CD4-positive, alpha-beta T cell treated with Interleukin-17A for 4 hours (primary cell): Measurements from ENCODE around the gene RARB.

Experiments used
- DNase-seq: peaks from one replicate; pipeline ENCODE4 v3.0.0-alpha.2; 2020; ENCODE audit warnings: mixed read lengths

The RARB gene

DNA sequence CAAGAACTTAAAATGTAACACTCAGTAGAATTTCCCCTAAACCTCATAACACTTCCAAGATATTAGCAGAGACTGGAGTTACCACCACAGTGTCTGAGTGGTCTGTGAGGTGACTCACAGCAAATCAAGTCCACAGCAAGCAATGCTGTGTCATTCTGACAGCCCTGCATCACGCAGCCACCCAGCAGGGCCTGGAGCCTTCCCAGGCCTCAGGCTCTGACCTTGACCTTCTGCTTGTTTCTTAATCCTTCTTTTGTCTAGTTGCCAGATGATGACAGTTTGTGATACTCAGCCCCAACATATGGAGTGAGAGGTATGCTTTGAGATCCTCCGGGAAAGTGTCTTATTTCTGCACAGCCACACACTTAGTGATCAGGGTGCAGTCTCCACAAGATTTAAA is 154.2 kb downstream of the RARB start:
- no peak for DNase-seq

DNA sequence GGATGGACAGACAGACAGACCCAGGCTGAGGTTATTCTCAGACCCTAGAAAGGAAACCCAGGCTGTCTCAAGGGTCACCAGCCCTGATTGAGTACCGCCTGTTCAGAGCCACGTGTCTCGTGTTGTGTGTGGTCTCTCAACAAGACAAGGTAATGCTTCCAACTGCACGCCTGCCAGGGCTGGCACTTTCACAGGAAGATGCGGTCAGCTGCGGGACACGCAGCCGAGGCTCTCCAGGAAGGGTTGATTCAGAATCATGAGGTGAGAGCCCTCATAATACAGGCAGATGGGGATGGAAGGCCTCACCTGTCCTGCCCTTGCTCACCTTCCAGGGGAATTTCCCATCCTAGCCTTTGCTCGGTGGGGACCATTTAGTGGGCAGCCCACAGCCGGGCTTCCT is 155.3 kb downstream of the RARB start:
- no peak for DNase-seq

DNA sequence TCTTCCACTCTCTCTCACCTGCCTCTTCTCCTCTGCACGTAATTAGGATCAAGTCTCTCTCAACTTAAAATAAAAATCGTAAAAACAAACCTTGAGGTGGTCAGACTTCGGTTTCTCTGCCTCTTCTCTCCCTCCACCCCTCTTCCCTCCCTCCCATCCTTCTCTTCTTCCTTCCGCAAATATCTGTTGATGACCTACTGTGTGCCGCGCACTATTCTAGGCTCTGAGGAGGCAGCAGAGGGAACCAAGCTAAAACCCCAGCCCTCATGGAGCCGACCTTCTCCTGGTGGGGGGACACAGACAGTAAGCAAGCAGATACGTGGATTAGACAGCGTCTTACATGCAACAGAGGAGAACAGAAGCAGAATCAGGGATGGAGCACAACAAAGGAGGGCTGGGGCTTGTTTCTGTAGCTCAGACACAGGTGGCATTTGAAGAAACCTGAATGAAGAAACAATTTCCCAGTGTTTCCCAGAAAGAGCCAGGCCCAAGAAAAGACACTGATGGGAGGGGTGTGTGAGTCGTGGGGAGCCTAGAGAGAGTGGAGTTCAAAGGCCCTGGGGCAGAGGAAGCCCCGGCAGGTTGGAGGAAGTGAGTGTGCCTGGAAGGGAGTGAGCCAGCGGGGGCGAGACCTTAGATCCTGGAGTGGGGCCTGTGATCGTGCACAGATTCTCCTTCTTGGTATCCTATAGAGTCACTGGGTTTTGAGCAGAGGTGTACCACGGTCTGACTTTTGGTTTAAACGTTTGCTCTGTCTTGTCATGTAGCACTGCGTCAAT is 156.1 kb downstream of the RARB start:
- no peak for DNase-seq

DNA sequence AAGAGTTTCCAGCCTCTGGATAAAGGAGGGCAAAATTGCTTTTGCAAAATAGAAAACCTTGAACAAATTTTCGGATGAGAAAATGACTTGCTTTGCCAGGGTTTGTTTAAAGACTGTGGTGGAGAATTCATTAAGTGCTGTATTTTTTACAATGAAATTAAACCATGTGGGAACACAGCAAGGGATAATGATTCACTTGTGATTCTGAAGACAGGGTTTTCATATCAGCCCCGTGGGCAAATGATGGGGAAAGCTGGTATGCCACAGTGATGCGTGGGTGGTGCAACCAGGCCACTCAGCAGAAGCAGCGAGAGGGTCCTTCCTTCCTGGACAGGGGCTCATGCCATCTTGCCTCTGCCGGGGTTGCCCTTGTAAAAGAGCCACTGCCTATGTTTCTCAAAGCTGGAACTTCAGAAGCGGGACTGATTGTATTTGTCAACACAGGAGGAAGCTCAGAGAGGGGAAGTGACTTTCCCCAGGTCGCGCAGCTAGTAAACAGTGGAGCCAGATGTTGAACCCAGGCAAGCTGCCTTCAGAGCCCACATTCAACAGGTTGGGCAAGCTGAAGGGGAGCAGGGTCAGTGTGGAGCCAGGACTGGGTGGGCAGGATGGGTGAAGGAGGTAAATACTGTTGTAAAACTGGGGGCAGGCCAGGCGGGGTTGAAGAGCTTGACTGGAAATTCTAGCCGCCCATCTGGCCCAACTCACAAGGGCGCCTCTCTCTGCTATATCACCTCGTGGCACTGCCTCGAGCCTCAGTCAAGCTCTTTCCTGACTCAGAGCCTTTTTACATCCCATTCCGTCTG is 157.5 kb downstream of the RARB start:
- DNase-seq = no peak

DNA sequence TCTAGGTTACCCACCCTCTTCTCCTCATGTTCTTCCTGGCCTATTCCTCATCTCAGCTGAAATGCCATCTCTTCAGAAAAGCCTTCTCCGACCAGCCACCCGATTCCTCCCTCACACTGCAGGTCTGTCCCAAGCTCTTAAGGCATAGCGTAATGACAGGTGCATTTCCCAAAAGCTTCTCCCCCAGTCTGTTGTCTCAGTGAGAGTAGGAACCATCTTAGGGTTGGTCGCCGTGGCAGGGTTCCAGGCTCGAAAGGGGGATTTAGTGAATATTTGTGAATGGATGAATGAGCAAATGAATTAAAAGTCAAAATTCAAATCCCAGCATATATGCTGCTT is 158.1 kb downstream of the RARB start:
- no peak for DNase-seq

DNA sequence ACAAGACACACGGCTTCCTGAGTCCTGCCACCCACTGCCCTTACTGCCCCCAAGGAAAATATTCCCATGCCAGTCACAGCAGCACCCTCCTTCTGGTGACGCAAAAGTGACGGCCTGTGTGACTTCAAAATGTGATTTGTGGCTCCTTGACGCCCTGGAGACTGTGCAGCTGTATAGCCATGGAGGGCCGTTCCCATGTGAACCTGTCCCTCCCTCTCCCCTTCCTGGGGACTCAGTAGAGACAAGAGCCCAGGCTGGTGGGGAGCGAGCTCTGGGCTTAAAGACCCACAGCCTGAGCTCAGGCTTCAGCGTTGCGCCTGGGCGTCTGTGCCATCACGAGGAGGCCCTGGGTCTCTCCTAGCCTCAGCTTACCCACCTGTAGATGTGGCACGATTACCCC is 158.5 kb downstream of the RARB start:
- DNase-seq = no peak

DNA sequence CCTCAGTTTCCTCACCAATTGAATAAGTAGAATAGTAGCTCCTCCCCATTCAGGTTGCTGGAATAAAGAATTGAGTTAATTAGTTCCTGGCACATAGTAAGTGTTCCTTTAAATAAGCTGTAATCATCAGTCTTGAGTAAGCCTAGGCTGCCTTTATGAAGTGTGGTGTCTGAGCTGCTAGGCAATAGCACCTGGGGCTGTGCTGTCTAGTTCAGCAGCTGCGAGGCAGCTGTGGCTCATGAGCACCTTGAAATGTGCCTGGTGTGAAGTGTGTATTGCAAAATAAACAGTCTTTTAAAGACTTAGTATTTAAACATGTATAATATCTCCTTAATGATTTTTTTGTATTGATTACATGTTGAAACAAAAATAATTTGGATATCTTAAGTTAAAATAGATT is 159.0 kb downstream of the RARB start:
- DNase-seq = no peak

DNA sequence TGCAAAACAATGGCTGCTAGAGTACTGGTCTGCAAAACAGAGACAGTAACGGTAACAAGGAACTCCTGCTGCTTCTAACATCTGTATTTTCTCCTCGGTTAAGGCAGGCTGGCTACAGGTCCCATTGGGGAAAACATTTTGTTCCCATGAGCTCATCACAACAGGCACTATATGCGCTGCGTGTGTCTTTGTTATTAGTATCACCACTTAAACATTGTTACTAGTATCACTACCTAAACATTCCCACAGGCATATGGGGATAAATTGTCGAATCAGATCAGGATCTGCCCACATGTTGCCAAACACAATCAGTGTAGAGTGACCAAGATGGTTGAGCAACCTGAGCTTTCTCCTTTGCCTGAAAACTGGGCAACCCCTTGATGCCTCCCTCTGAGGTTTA is 159.5 kb downstream of the RARB start:
- no peak for DNase-seq

DNA sequence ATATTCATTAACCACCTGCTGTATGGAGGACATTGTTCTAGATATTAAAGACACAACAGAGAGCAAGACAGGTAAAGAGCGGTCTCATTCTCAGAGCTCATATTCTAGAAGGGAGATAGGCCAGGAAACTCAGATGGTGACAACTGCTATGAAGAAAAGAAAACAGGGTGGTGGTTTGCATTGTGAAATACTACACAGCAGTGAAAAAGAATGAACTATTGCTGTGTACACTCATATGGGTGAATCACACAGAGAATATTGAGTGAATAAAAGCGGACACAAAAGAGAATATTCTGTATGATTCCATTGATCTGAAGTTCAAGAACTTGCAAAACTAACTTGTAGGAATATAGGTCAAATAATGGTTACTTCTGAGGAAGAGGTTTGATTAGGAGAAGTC is 159.9 kb downstream of the RARB start:
- no peak for DNase-seq

DNA sequence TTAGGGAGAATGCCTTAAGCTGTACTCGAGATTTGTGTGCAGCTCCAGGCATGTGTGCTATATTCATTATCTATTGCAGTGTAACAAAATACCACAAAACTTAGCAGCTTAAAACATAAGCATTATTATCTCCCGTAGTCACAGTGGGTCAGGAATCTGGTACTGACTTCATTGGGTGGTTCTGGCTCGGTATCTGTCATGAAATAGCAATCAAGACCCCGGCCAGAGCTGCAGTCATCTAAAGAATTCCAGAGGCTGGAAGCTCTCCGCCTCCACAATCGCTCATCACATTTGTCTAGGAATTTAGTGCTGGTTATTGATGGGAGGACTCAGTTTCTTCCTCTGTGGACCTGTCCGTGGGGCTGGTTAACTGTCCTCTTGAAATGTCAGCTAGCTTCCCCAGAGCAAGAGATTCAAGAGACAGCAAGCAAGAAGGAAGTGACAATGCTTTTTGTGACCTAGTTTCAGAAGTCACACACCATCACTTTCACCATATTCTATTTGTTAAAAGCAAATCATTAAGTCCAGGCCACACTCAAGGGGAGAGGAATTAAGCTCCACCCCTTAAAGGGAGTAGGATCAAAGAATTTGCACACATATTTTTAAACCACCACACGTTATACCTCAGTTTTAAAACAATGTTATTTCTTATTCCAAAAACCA is 160.5 kb downstream of the RARB start:
- no peak for DNase-seq

DNA sequence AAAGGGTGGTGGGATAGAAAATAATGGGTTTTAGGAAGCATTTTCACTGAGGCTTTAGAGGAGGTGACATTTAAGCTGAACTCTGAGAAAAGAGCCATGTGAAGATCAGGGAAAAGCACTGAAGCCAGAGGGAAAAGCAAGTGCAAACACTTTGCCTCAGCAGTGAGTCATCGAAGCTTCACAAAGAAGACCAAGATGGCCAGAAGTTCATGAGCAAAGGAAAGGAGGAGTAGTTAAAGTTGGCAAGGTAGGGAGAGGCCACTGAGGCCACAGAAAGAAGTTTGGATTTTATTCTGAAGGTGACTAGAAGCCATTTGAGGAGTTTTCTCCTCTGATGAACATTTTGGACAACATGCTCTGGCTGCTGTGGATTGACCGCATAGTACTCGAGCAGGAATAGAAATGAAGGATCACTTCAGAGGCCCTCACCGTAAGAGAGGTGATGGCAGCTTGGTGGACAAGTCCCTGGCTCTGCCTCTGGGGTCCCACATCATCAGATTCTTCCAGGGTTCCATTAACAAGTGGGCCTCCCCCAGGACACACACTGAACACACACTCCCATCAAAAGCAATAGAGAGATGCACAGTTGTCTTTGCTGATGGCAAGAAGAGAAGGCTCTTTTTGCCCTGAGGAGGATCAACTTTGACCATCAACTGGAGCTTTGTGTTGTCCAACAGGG is 161.2 kb downstream of the RARB start:
- DNase-seq = no peak

DNA sequence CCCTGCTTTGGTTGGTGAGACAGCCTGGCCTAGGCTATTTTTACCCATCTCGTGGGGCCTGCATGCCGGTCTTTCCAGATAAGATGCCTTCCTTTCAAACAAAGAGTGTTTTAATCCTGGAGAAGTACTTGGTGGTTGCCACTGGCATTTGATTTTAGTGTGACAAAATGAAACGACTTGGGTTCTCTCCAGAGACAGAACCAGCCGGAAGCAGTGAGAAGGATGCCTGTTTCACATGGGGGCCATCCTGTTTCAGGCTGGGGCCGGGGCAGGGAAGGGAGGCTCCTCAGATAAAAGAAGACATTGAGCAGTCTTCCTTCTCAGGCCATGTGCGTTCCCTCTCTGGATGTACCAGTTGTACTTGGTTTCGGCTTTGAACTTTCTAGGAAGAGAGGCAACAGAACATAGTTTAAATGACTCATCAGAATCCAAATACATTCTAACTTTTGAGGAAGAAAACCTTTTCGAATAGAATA is 161.8 kb downstream of the RARB start:
- no peak for DNase-seq

DNA sequence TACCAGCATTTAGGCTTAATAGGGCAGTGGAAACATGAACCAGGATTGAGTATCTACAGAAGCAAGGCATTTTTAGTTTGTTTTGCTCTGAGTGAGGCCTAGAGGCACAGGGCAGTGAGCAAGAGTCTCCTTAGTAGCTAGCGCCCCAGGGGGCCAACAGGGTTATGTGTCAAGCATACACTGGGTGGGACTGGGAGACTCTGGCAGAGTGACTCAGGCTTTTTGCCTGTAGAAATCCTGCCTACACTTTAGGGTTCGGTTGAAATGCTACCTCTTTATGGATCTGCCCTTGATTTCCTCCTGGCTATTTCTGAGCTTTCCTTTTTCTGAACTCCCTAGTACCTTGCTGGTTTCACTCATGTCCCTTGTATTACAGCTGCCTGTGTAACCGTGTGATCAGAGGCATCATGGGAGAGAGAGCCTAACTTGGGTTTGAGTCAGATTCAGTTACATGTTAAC is 164.5 kb downstream of the RARB start:
- DNase-seq = no peak

DNA sequence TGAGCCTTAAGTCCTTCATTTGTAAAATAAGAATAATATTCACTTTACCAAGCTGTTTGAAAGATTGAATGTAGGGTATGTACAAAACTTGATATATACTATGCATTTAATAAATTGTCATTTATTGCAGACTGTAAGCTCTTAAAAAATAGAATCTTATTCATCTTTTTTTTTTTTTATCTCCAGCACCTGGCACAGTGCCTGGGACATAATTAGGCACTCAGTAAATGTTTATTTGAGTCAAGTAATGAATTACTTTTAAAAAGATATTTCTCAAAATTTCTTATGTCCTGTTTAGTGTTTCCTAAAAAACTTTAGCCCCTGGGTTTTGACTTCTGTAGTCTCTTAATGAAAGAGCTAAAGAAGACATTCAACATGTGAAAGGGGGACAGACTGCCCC is 164.9 kb downstream of the RARB start:
- no peak for DNase-seq

DNA sequence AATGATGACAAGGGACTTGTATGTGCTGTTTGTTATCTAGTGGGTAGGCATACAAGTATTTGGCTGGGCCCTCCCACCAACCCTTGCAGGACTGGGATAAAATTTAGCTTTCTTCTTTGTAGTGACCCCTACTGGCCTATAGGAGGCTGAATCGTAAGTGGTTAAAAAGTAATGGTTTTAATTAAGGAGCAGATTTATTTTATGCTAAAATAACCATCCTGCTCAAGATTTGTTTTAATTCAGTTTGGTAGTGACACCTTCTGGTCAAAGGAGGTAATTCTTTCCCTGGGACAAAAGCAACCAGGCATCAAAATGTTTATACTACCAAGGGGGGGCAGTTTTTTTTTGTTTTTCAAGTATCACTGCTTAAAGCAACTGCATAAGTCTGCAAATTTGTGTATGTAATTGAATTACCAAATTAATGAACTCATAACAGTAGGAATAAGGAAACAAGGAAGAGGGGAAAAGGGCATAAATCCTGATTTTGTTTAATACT is 166.0 kb downstream of the RARB start:
- no peak for DNase-seq

DNA sequence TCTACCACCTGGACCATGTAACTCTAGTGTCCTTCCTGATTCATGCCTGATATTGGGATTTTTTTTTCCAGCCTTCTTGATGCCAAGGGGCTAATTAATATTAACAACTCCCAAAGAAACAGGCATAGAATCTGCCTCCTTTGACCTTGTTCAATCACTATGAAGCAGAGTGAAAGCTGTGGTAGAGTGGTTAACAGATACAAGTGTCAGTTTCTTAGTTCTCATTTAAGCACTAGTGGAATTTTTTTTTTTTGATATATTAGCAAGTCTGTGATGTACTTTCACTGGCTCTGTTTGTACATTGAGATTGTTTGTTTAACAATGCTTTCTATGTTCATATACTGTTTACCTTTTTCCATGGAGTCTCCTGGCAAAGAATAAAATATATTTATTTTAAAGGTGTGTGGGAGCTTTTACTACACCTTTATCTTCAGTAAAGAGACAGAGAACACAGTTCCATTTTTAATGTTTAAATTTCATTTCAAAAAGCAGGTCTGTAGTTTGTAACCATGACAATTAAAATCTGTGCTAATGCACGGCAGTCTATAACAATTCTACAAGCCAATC is 169.6 kb downstream of the RARB start:
- no peak for DNase-seq

DNA sequence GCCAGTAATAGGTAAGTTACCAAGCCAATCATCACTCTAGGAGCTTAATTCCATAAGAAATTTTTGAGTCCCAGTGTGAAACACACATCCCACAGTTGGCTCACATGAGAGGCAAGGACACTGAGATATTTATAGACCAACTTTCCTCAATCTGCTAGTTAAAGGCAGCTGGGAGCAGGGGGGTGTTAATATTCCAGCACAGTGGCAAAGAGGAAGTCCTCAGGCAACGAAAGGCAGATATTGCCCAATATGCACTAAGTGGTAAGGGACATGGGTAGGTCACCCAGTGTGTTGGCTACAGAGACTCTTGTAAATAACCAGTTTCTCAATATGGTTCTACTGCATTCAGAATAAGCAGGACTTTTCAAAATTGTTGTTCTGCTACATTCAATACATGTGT is 175.6 kb downstream of the RARB start:
- no peak for DNase-seq

DNA sequence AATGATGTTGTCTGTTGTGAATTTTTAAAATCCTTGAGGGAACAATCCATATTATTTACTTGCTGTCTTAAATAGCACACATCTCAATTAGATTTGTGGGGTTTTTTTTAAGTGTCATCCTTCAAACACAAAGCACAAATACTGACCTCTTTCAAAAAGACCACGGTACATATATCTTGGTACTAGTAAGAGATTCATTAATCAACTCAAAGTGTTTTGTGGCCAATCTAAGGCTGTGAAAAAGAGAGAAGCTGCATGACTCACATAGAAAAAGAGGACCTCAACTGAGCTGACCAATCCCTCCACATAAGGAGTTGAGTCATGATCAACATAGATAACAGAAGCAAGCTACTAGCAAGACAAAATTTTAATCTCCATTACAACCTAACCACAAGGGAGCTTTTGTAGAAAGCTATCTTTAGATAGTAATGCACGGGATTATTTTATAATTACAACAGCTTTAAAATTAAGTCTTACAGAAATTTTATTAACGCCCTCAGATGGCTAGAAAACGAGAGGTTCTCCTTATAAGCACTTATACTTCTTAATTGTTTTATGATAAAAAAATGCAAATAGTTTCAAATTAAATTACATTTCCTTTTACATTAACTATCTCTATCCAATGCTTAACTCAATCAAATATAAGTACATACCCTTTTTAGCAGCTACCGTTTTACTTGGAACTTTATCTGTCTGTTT is 176.2 kb downstream of the RARB start:
- DNase-seq = no peak

DNA sequence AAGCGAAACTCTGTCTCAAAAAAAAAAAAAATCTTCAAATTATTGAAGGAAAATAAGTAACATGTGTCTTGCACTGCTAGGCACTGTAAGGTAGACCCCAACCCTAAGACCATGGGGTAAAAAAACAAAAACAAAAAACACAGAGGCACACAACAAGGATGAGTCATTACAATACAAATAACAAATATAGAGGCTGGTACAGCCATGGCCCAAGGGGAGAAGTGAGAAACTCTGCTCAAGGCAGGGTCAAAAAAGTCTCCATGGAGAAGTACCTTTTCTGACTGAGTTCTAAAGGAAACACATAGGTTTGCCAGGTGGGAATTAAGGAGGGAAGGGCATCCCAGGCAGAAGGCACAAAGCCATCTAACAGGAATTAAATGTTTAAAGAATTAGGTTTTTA is 182.1 kb downstream of the RARB start:
- no peak for DNase-seq

DNA sequence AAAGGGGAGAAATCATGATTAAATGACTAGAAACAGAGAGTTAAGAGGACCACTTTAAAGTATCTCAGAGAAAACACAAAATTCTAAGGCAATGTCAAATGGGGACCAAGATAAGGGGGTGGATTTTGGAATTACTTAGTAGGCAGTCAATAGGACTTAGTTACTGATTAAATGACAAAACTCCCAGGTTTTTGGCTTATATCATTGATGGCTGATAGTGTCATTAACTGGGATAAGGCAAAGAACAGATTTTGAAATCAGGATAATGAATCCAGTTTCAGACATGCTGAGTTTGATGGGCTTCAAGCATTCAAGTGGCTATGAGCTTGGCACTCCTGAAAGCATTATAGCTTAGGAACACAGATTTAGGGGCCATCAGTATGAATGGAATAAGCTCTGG is 182.7 kb downstream of the RARB start:
- no peak for DNase-seq

DNA sequence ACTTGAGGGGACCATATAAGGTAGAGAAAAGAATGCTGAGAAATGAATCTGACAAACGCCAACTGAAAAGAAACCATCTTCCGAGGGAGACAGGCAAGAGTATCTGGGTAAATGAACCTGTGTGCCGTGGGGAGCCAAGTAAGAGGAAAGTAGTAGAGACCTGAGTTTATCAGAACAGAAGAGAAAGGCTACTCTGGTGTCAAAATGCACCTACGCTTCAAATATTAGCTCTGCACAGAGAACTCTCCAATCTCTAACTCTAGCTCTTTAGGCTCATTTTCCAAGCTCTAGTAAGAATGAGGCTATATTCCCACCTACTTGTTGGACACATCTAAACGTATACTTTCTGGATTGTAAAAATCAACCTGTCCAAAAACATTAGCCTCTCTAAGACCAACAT is 183.1 kb downstream of the RARB start:
- no peak for DNase-seq

DNA sequence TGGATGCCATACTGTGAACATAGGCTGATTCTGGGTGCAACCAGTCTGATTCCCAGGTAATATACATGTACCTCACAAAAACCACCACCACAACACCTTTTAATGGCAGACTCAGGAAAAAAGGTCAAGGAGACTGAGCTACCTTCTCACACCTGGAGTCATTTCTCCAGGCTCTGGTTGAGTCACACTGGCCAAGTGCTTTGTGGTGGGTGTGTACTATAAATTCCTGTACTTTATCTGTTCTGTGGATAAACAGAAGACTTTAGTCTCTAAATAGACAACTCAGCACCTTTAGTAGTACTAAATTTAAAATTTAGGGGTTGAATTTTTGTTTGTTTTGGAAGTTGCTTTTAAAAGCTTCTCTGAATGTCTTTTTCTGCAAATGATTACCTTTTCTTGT is 190.0 kb downstream of the RARB start:
- no peak for DNase-seq
